Type B pancreatic cell (in vitro differentiated cells): ENCODE data around the gene ELMOD2. TPM values are rescaled to one million over a fixed set of nuclear protein-coding genes. Genes with fewer than 3 reads are reported as not detected.

Experiments used
- DNase-seq: peaks from one replicate; pipeline ENCODE4 v3.0.0; 2021; ENCODE audit warnings: mixed read lengths; ENCODE audit not compliant: unreplicated experiment; ENCODE audit errors: extremely low spot score
- H3K27ac Mint-ChIP-seq: 2 replicates; pipeline ENCODE4 v1.8.0; 2021; ENCODE audit warnings: mild to moderate bottlenecking, mixed read lengths
- H3K27me3 Mint-ChIP-seq: 2 replicates; pipeline ENCODE4 v1.8.0; 2021; ENCODE audit warnings: mixed read lengths
- H3K36me3 Mint-ChIP-seq: 2 replicates; pipeline ENCODE4 v1.8.0; 2021; ENCODE audit warnings: mixed read lengths
- H3K4me1 Mint-ChIP-seq: one replicate; pipeline ENCODE4 v1.8.0; 2021; ENCODE audit warnings: mixed read lengths; ENCODE audit not compliant: unreplicated experiment
- H3K4me3 Mint-ChIP-seq: 2 replicates; pipeline ENCODE4 v1.8.0; 2021; ENCODE audit warnings: mild to moderate bottlenecking, mixed read lengths
- H3K9me3 Mint-ChIP-seq: 2 replicates; pipeline ENCODE4 v1.8.0; 2021; ENCODE audit warnings: mixed read lengths
- CTCF ChIP-seq: fragments of 200-600 bp; sonication (generic); conservative IDR thresholded peaks from 2 replicates; pipeline ENCODE4 v1.5.0; 2021; ENCODE audit warnings: antibody characterized with exemption, mild to moderate bottlenecking
- long read RNA-seq: library from polyadenylated mRNA; unstranded; transcript quantifications from one replicate; pipeline ENCODE4 v2.0.0, GENCODE V29; 2020
- total RNA-seq: library from RNA; stranded (reverse); gene quantifications from 2 replicates; pipeline ENCODE4 v1.2.1, GENCODE V29; 2021; ENCODE audit warnings: low replicate concordance

Gene ELMOD2
- total RNA-seq: 35.9 and 50.2 TPM in 2 replicates
- long read RNA-seq, full-length matches to known transcripts: 43 of 51 reads
- long read RNA-seq, partial matches to known transcripts: 0 of 51 reads
- long read RNA-seq, other reads (novel, unspliced or antisense): 8 of 51 reads

- peaks cover 19% of the 10 kb centered on the region for H3K36me3 Mint-ChIP-seq
- peak within 1 kb of the TSS; percentile 86 for H3K27ac Mint-ChIP-seq
- TF ChIP-seq CTCF: peak; percentile 97
- no peaks in the 10 kb centered on the region for H3K9me3 Mint-ChIP-seq
- peak; percentile 97 for DNase-seq
- H3K27me3 Mint-ChIP-seq: no peaks in the 10 kb centered on the region
- H3K4me1 Mint-ChIP-seq: peaks cover 10% of the 10 kb centered on the region
- H3K4me3 Mint-ChIP-seq: peak within 1 kb of the TSS; percentile 91
Measured at GRCh38 chr4:140523857-140524742, at the start of gene ELMOD2. ELMOD2 (plus strand) TSS chr4:140524168; CDS start chr4:140525429, 1,261 bp downstream.

- no peak for TF ChIP-seq CTCF
- H3K4me1 Mint-ChIP-seq: no peaks in the 10 kb centered on the region
Measured at GRCh38 chr4:140483445-140483844, 40.5 kb upstream of the ELMOD2 start.

GRCh38 chr4:140485939-140486338 lies 38.0 kb upstream of the ELMOD2 start:
- no peaks in the 10 kb centered on the region for H3K4me1 Mint-ChIP-seq
- H3K9me3 Mint-ChIP-seq: peaks cover 4% of the 10 kb centered on the region
- no peaks in the 10 kb centered on the region for H3K27me3 Mint-ChIP-seq
- no peak overlapping the region for H3K27ac Mint-ChIP-seq
- H3K36me3 Mint-ChIP-seq: no peaks in the 10 kb centered on the region
- no peak overlapping the region for H3K4me3 Mint-ChIP-seq
- DNase-seq: no peak
- TF ChIP-seq CTCF: no peak

More at GRCh38 chr4:140483445-140483844, 40.5 kb upstream of the ELMOD2 start:
- H3K9me3 Mint-ChIP-seq: peaks cover 4% of the 10 kb centered on the region
- H3K27me3 Mint-ChIP-seq: no peaks in the 10 kb centered on the region
- no peak for DNase-seq
- no peaks in the 10 kb centered on the region for H3K36me3 Mint-ChIP-seq
- H3K27ac Mint-ChIP-seq: no peak overlapping the region
- no peak overlapping the region for H3K4me3 Mint-ChIP-seq

GRCh38 chr4:140497405-140497746 lies 26.6 kb upstream of the ELMOD2 start:
- H3K9me3 Mint-ChIP-seq: no peaks in the 10 kb centered on the region
- no peak for DNase-seq
- peak overlapping the region; percentile 78 for H3K4me3 Mint-ChIP-seq
- no peaks in the 10 kb centered on the region for H3K36me3 Mint-ChIP-seq
- no peak for TF ChIP-seq CTCF
- H3K4me1 Mint-ChIP-seq: no peaks in the 10 kb centered on the region
- H3K27me3 Mint-ChIP-seq: peaks cover 69% of the 10 kb centered on the region
- H3K27ac Mint-ChIP-seq: no peak overlapping the region

GRCh38 chr4:140497747-140498636 lies 26.0 kb upstream of the ELMOD2 start, which contains the start of gene MGAT4D:
MGAT4D (minus strand) TSS chr4:140498293; CDS start chr4:140498222, 71 bp downstream.
- peak within 1 kb of the TSS; percentile 78 for H3K4me3 Mint-ChIP-seq
- peaks cover 75% of the 10 kb centered on the region for H3K27me3 Mint-ChIP-seq
- no peaks in the 10 kb centered on the region for H3K4me1 Mint-ChIP-seq
- no peak for TF ChIP-seq CTCF
- peak; percentile 70 for DNase-seq
- no peak within 1 kb of the TSS for H3K27ac Mint-ChIP-seq
- H3K9me3 Mint-ChIP-seq: no peaks in the 10 kb centered on the region
- H3K36me3 Mint-ChIP-seq: no peaks in the 10 kb centered on the region
